GM19395 (cell line): Measurements from ENCODE around the gene MPV17.
"Not testable (repeated sequence)": the region's sequence is repeated elsewhere in the genome, so short reads cannot be mapped to it uniquely, and the experiment has no call there.

Experiments used
- ATAC-seq: cut with Tn5 transposase; IDR thresholded peaks from one replicate; pipeline ENCODE4 v1.9.1; 2021; ENCODE audit warnings: mild to moderate bottlenecking, moderate library complexity; ENCODE audit not compliant: unreplicated experiment

Gene MPV17

DNA sequence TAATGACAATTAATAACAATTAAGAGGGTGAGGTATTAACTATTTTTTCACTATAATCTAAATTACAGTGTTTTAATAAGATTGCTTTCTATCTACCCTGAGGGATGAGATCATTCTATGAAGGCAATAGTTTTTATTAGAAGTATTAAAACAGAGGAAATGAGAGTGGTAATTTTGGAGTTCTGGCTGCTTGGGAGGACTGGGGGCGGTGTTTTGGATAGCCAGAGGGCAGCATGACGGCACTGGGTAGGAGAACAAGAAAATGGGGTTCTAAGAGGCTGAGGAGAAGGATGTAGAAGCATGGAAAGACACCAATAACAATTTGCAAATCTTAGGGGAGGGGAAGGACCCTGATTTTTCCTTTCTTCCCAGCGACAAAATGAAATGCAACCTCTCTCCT, 52.8 kb downstream of the MPV17 start:
- no peak for ATAC-seq

DNA sequence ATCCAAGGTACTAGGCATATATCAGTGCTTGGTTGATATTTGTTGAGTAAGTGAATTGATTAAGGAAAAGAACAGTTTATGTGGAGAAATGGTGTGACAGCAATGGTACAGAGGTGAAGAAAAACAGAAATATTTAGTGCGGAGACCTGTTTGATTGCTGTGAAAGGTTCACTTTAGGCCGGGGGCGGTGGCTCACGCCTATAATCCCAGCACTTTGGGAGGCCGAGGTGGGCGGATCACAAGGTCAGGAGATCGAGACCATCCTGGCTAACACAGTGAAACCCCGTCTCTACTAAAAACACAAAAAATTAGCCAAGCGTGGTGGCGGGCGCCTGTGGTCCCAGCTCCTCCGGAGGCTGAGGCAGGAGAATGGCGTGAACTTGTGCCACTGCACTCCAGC, 54.6 kb downstream of the MPV17 start:
- not testable (repeated sequence) for ATAC-seq

DNA sequence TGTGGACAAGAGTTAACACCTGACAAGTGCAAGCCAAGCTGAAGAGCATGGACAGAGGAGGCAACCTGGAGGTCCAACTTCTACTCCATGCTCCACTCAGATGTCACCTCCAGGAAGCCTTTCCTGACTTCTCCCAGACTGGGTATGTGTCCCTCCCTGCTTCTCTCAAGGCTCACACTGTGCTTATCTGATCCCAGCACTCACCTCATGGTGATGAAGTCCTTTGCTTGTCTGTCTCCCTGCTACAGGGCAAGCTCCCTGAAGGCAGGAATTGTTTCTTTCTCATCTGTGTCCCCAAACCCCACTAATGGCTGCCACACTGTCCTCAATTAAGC, 57.4 kb downstream of the MPV17 start:
- ATAC-seq = no peak

DNA sequence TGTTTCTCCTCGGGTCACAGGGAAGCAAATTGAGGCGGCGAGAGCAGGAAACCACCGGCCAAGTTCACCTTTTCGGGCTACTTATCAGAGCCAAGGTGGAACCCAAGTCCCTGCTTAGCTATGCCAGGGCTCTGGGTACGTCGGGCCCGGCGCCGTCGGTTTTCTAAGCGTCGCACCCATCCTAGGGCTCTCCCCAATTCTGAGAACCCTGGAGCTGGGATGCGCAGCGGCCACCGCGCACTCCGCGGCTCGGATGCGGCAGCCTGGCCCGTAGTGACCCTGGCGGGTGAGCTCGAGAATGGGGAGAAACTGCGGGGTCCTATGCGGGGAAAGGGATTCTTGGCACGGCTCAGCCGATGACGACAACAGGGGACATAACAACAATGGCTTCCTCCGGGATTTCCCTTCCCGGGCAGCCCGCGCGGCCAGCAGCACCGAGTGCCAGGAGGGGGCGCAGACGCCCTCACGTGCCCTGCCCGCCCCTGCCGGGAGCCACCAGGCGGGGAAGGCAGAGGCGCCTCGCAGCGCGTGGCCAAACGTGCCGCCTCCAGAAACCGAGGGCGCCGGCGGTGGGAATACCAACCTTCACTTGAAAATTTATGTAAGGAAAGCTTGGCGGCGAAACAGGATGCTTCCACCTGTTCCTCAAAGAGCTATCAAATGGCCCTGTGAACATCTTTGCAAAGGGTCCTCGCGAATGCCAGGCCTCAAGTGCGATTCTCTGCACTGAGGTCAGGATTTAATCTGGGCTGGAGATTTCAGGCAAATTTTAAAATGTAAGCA, 58.0 kb downstream of the MPV17 start:
- ATAC-seq = no peak

DNA sequence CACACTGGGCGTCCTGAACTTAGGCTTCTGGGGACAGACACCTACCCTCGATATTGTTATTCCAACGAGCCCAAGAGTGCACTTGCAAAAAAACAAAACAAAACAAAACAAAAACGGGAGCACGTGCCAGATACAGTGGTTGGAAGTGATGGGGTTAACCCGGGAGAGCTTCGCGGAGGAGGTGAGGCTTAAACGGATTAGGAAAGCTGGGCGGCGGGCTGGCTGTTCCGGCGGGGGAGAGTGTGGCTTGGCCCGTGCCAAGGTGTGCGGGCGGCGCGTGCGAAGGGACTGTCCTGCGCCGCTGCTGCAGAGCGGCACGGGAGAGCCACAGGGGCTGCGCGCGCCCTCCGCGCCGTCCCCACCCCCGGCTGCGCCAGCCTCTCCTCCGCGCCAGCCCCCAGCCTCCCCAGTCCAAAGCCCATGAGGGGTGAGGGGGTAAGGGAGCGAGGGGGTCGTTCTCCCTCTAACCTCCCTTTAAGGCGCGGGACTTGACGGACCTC, 58.6 kb downstream of the MPV17 start:
- ATAC-seq = no peak

DNA sequence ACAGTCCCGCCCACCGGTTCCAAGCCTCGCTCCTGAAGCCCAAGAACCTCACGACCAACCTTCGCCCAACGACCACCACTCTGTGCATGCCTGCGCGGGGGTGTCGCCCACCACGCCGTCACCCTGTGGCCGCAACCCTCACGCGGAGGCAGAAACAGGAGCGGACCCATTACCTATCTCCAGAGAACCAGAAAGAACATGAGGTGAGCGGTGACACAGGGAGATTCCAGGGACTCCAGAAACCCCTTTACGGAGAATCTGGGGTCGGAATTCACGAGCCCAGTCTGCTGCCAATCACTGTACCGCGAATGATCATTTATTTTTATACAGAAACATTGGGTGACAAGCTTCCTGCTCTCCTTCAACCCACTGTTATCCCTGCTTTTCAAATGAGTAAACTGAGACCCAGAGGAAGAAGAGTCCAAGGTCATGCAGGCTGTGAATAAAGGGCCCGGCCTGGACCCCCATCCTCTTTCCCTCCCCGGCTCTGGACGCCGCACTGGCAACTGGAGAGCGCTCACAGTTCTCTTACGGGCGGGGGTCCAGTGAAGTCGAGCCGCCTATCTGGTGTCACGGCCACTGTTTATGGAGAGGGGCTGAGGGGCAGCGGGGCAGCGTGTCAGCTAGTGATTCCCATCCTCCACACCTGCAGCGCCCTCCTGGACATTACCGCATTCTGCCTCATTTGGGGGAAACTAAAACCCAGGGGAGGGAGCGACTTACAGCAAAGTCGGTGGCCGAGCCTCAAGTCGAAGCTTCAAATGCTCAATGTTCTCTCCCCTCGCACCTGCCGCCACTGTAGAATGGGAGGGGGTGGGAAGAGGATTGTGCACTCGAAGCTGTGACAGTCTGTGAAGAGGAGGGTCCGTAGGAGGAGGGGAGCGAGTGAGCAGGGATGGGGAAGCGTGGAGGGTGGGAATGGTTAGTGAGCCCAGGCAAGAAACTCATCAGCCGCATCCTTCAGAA, 59.3 kb downstream of the MPV17 start:
- ATAC-seq = no peak

DNA sequence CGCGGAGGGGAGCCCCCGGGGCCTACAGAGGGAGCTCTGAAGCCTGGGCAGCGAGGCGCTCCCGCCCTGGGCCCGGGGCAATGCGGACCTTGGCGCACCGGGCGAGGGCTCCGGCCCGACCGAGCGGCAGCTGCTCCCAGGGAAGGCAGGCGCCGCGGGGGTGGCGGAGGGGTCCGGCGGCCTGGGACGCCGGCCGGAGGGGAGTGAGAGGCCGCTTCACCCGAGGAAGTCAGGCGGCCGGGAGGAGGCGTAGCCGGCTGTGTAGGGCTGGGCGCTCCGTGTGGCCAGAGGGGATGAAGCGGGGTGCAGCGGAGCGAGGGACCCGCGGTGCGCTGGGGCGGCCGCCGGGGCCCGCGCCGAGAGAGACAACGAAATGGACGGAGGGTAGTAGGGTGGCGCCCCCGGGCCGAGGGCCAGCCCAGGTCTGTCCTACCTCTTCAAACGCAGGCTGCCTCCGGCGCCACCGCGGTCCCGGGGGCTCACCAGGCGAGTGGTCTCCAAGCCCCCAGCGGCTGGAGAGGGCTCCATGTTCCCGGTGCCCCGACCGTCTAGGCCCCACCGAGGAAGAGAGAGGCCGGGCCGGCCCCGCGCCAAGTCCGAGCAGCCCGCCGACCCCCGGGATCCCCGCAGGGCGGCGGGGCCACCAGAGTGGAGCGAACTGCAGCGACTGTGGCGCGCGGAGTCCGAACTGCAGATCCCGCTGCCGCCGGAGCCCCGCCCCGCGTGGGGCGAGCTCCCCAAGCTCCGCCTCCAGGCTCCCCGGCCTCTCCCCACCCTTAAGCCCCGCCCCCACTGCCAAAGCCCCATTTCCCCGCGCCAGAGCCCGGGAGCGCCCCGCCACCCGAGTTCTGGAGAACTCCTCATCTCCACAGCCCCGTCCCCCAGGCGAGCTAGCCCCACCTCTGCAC, 60.3 kb downstream of the MPV17 start, which contains the start of gene SLC30A3:
Gene SLC30A3, minus strand, starts transcription at position 669 of the 908 bp plus-strand sequence. Its CDS starts 141 bp downstream, at position 528.
- ATAC-seq = no peak

DNA sequence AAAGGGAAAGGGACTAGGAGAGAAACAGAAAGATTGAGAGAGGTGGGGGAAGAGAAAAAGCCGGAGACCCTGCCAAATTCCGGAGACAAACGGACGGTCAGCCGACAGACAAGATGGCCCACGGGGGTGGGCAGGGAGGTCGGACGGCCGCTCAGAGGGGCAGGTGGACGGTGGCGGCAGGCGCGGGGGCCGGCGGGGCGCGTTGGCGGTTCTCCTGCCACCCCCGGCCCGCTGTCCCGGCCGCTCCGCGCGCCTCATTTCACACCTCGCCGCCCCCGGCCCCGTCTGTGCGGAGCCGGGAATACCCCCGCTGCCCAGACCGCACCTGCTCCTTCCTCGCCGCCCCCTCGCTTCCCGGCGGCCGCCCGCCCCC, 61.0 kb downstream of the MPV17 start:
- no peak for ATAC-seq

DNA sequence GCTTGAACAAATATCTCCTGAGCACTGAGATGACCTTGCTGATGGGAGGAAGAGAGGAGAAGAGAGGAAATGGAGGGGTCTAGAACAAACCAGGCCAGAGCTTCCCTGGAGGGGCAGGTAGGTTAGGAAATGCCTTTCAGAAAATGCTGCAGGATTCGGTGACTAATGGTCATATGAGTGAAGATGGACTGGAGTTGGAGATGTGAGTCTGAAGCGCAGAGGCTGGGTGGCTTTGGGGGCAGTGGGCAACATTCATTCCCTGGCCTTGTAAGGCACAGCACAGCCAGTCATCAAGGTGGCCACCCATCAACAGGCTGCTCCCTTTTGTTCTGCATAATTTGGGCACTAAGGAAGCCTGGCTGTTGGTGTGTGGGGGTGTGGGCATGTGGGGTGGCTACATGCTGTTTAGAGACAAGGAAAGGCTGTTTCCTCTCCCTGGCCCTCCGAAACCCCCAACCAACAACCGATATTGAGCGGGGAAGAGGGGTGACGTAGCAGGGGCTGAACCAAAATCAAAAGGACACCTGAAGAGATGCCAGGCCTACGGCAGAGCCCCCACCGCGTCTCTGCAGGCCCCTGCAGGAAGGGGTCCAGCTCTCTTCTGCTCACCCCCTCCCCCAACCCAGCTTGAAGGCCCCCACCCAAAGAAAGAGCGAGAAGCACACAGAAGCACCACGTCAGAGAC, 61.5 kb downstream of the MPV17 start:
- no peak for ATAC-seq
